Panc1 (cell line): ENCODE measurements around the gene IL24. TPM values are rescaled to one million over a fixed set of nuclear protein-coding genes. Genes with fewer than 3 reads are reported as not detected.

Source experiments
- ATAC-seq: fragments of 200-7000 bp; cut with Tn5 transposase; 2 replicates; pipeline ENCODE4 v1.9.1; 2020; ENCODE audit warnings: mild to moderate bottlenecking, moderate library complexity
- BruUV-seq: library from RNA; stranded (reverse); fragments of 400-500 nt; replicated peaks from 2 replicates; lab custom pipeline; 2021; lab: Mats Ljungman, UMichigan
- CTCF ChIA-PET: fragments of 300-600 bp; sonication (Branson Sonifier 250); formaldehyde crosslinking; loops from one replicate; lab custom pipeline; 2022; ENCODE audit warnings: antibody characterized with exemption; lab: Charles Lee
- POLR2A ChIA-PET: fragments of 300-600 bp; sonication (Branson Sonifier 250); formaldehyde crosslinking; loops from one replicate; lab custom pipeline; 2022; ENCODE audit warnings: antibody characterized with exemption; lab: Charles Lee
- DNase-seq: peaks from one replicate; pipeline ENCODE4 v3.0.0-alpha.2; 2010; ENCODE audit warnings: low read depth, low spot score
- H3K27ac ChIP-seq: 2 replicates; pipeline ENCODE4 v1.5.1; 2011; ENCODE audit warnings: mild to moderate bottlenecking, low read length, inconsistent platforms
- H3K27me3 ChIP-seq: fragments of 200-500 bp; sonication (Bioruptor generic); 2 replicates; pipeline ENCODE4 v1.6.0; 2014; ENCODE audit warnings: low read length, inconsistent platforms; ENCODE audit not compliant: control insufficient read depth, insufficient read depth
- H3K36me3 ChIP-seq: fragments of 200-500 bp; sonication (Bioruptor generic); 2 replicates; pipeline ENCODE4 v1.5.1; 2014; ENCODE audit warnings: inconsistent platforms, mild to moderate bottlenecking, low read length, moderate library complexity; ENCODE audit not compliant: control insufficient read depth, insufficient read depth
- H3K4me1 ChIP-seq: 2 replicates; pipeline ENCODE4 v1.5.1; 2011; ENCODE audit warnings: inconsistent platforms, mild to moderate bottlenecking, low read length, moderate library complexity; ENCODE audit not compliant: control insufficient read depth, insufficient read depth
- H3K4me3 ChIP-seq, 2 experiments: 2 replicates each; pipeline ENCODE4 v1.5.1; 2011 to 2012; ENCODE audit warnings: low read depth in 2 of 2, low read length in 2 of 2, mild to moderate bottlenecking in 2 of 2, inconsistent platforms in 1 of 2, moderate library complexity in 1 of 2
- H3K9me3 ChIP-seq: fragments of 200-500 bp; sonication (Bioruptor generic); 2 replicates; pipeline ENCODE4 v1.5.1; 2014; ENCODE audit warnings: low read depth, mild to moderate bottlenecking, inconsistent platforms, low read length, moderate library complexity; ENCODE audit not compliant: control insufficient read depth, insufficient read depth
- POLR2AphosphoS5 ChIP-seq: IDR thresholded peaks from 2 replicates; pipeline ENCODE4 v1.6.1; 2012; ENCODE audit warnings: mild to moderate bottlenecking, low read depth, low read length, moderate library complexity
- SIN3A ChIP-seq: IDR thresholded peaks from 2 replicates; pipeline ENCODE4 v1.6.1; 2012; ENCODE audit warnings: low read depth, mild to moderate bottlenecking, low read length, moderate library complexity, borderline replicate concordance; ENCODE audit not compliant: insufficient read depth
- TCF7L2 ChIP-seq: IDR thresholded peaks from 2 replicates; pipeline ENCODE4 v1.6.1; 2011; ENCODE audit warnings: mild to moderate bottlenecking, low read depth, low read length, inconsistent platforms
- in situ Hi-C: cut with HindIII; loops from 2 replicates; pipeline ENCODE4 v1.10.0; 2016; ENCODE audit warnings: low sequenced_read_pairs, low pct_unique_long_range_greater_than_20kb
- intact Hi-C: fragments of 100-400 bp; cut with micrococcal nuclease; formaldehyde crosslinking; loops from one replicate; pipeline ENCODE4 v1.10.0; 2022; ENCODE audit not compliant: unreplicated experiment
- total RNA-seq: library from RNA; stranded (reverse); gene quantifications from one replicate; pipeline ENCODE4 v1.2.1, GENCODE V29; 2021; ENCODE audit not compliant: unreplicated experiment
- TF ChIP-seq, protein P1 (sequence below): fragments of 450-650 bp; IDR thresholded peaks from 2 replicates; pipeline ENCODE4 v1.5.1; 2017; ENCODE audit warnings: mild to moderate bottlenecking
- TF ChIP-seq, protein P2 (sequence below), 2 experiments: IDR thresholded peaks; 2 replicates each; pipeline ENCODE4 v1.6.1; 2011 to 2012; ENCODE audit warnings: low read depth in 2 of 2, control low read depth in 1 of 2, low read length in 1 of 2, mild to moderate bottlenecking in 1 of 2, moderate library complexity in 1 of 2; ENCODE audit not compliant: insufficient read depth in 1 of 2

IL24 gene
- total RNA-seq, 1 experiment from 2014 or later = not detected

DNA sequence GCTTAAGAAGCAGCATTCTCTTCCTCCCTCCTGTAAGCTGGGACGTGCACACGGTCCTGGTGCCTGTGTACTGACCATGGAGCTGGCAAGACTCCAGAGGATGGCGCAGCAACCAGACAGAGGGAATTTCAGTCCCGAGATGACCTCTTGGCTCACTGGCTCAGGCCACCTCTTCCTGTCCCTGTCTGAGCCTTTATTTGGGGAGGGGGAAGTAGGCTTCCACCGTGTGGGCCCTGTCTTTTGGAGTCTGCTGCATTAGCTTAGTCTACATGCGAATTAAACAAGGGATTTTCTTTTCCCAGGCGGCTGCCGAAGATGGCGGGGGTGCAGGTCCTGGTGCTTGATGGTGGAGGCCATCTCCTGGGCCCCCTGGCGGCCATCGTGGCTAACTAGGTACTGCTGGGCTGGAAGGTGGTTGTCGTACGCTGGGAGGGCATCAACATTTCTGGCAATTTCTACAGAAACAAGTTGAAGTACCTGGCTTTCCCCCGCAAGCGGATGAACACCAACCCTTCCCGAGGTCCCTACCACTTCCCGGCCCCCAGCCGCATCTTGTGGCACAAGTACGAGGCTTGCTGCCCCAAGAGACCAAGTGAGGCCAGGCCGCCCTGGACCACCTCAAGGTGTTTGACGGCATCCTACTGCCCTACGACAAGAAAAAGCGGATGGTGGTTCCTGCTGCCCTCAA, 10.2 kb downstream of the IL24 start:
- no peak overlapping the region for H3K4me3 ChIP-seq
- DNase-seq = no peak
- peaks cover 19% of the 10 kb centered on the region for H3K27me3 ChIP-seq
- H3K4me1 ChIP-seq = no peaks in the 10 kb centered on the region
- no peak for ATAC-seq
- H3K27ac ChIP-seq = no peak overlapping the region
- ChIA-PET POLR2A (no interaction called here), CTCF (no interaction called here)
- BruUV-seq = no TSS peak
- TF ChIP-seq TCF7L2 (no peak), SIN3A (no peak), POLR2AphosphoS5 (no peak)
- TF ChIP-seq, protein P1, sequence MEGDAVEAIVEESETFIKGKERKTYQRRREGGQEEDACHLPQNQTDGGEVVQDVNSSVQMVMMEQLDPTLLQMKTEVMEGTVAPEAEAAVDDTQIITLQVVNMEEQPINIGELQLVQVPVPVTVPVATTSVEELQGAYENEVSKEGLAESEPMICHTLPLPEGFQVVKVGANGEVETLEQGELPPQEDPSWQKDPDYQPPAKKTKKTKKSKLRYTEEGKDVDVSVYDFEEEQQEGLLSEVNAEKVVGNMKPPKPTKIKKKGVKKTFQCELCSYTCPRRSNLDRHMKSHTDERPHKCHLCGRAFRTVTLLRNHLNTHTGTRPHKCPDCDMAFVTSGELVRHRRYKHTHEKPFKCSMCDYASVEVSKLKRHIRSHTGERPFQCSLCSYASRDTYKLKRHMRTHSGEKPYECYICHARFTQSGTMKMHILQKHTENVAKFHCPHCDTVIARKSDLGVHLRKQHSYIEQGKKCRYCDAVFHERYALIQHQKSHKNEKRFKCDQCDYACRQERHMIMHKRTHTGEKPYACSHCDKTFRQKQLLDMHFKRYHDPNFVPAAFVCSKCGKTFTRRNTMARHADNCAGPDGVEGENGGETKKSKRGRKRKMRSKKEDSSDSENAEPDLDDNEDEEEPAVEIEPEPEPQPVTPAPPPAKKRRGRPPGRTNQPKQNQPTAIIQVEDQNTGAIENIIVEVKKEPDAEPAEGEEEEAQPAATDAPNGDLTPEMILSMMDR = peak; percentile 72
- TF ChIP-seq, protein P2, sequence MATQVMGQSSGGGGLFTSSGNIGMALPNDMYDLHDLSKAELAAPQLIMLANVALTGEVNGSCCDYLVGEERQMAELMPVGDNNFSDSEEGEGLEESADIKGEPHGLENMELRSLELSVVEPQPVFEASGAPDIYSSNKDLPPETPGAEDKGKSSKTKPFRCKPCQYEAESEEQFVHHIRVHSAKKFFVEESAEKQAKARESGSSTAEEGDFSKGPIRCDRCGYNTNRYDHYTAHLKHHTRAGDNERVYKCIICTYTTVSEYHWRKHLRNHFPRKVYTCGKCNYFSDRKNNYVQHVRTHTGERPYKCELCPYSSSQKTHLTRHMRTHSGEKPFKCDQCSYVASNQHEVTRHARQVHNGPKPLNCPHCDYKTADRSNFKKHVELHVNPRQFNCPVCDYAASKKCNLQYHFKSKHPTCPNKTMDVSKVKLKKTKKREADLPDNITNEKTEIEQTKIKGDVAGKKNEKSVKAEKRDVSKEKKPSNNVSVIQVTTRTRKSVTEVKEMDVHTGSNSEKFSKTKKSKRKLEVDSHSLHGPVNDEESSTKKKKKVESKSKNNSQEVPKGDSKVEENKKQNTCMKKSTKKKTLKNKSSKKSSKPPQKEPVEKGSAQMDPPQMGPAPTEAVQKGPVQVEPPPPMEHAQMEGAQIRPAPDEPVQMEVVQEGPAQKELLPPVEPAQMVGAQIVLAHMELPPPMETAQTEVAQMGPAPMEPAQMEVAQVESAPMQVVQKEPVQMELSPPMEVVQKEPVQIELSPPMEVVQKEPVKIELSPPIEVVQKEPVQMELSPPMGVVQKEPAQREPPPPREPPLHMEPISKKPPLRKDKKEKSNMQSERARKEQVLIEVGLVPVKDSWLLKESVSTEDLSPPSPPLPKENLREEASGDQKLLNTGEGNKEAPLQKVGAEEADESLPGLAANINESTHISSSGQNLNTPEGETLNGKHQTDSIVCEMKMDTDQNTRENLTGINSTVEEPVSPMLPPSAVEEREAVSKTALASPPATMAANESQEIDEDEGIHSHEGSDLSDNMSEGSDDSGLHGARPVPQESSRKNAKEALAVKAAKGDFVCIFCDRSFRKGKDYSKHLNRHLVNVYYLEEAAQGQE (IDR thresholded peaks at IDR 0.05; ENCODE audit: insufficient read depth in 1 of 2, low read depth in 2 of 2, low read length in 1 of 2) = no peak
- in situ Hi-C loops (no loop called here), intact Hi-C loops (no loop called here)
- H3K36me3 ChIP-seq = no peaks in the 10 kb centered on the region
- H3K9me3 ChIP-seq = no peaks in the 10 kb centered on the region

DNA sequence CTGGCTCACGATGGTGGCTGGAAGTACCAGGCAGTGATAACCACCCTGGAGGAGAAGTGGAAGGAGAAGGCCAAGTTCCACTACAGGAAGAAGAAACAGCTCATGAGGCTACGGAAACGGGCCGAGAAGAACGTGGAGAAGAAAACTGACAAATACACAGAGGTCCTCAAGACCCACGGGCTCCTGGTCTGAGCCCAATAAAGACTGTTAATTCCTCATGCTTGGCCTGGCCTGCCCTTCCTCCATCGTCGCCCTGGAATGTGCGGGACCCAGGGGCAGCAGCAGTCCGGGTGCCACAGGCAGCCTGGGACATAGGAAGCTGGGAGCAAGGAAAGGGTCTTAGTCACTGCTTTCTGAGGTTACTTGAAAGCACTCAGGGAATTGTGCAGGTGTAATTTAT, 10.8 kb downstream of the IL24 start:
- Histone ChIP-seq H3K4me3 (no peak overlapping the region), H3K27ac (no peak overlapping the region), H3K4me1 (no peaks in the 10 kb centered on the region), H3K36me3 (no peaks in the 10 kb centered on the region), H3K27me3 (peaks cover 20% of the 10 kb centered on the region), H3K9me3 (no peaks in the 10 kb centered on the region)
- no peak for TF ChIP-seq SIN3A
- TF ChIP-seq, protein P1 = no peak
- TF ChIP-seq POLR2AphosphoS5 = no peak
- TF ChIP-seq, protein P2 (IDR thresholded peaks at IDR 0.05; ENCODE audit: insufficient read depth in 1 of 2, low read depth in 2 of 2, low read length in 1 of 2) = no peak
- TF ChIP-seq TCF7L2 = no peak
- DNase-seq = no peak
- POLR2A ChIA-PET = no interaction called here
- in situ Hi-C loops = no loop called here
- intact Hi-C loops = no loop called here
- ATAC-seq = no peak
- no TSS peak for BruUV-seq
- CTCF ChIA-PET = no interaction called here
